ENCODE data around the gene SLC35E1.
A peak's percentile ranks its signal among the peaks of the same experiment; 100 is the strongest.

Gene SLC35E1

DNA sequence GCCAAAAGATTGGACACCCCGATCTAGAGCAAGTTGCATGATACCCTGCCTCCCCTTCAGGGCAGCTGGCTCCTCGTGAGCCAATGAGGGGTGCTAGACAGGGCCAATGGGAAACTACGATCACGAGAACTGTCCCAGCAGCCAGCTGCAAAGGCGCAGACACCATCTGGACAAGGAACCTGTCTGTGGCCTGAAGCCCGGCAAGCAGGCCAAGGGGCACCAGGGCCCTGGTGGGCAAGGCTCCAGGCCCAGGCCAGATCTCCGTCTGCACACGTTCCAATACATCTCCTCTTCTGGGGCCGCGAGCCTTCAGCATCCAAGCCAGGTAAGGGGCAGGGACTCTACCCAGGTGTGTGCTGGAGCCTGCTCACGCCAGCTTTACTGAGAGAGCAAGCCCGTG lies 35.6 kb upstream of the SLC35E1 start:
- no peak for DNase-seq (ENCODE audit: low read depth)
- TF ChIP-seq, protein P1, sequence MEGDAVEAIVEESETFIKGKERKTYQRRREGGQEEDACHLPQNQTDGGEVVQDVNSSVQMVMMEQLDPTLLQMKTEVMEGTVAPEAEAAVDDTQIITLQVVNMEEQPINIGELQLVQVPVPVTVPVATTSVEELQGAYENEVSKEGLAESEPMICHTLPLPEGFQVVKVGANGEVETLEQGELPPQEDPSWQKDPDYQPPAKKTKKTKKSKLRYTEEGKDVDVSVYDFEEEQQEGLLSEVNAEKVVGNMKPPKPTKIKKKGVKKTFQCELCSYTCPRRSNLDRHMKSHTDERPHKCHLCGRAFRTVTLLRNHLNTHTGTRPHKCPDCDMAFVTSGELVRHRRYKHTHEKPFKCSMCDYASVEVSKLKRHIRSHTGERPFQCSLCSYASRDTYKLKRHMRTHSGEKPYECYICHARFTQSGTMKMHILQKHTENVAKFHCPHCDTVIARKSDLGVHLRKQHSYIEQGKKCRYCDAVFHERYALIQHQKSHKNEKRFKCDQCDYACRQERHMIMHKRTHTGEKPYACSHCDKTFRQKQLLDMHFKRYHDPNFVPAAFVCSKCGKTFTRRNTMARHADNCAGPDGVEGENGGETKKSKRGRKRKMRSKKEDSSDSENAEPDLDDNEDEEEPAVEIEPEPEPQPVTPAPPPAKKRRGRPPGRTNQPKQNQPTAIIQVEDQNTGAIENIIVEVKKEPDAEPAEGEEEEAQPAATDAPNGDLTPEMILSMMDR (conservative IDR thresholded peaks at IDR 0.05; ENCODE audit: low read depth, low read length), result no peak
- H3K4me3 ChIP-seq (ENCODE audit: low read depth, low read length), result no peak overlapping the region

DNA sequence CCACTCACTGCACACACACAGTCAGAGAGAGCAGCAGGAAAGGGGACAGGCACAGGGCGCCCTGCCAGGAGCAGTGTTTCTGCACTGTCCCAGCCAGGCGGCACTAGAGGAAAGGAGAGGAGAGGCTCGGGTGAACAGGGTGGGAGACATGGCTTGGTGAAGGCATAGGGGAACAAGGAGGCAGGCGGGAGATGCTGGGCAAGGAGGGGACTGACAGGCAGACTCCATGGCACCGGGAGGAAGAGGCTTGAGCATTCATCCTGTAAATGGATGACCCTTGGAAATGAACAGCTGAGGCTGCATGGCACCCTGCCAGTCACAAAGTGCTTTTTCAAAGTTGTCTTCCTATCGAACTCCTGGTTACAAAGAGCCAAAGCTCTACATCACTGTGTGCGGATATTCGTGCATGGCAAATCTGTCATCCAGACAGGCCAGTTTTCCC lies 33.4 kb upstream of the SLC35E1 start:
- TF ChIP-seq, protein P1 (conservative IDR thresholded peaks at IDR 0.05; ENCODE audit: low read depth, low read length), result peak; percentile 22
- DNase-seq (ENCODE audit: low read depth), result no peak
- no peak overlapping the region for H3K4me3 ChIP-seq (ENCODE audit: low read depth, low read length)

DNA sequence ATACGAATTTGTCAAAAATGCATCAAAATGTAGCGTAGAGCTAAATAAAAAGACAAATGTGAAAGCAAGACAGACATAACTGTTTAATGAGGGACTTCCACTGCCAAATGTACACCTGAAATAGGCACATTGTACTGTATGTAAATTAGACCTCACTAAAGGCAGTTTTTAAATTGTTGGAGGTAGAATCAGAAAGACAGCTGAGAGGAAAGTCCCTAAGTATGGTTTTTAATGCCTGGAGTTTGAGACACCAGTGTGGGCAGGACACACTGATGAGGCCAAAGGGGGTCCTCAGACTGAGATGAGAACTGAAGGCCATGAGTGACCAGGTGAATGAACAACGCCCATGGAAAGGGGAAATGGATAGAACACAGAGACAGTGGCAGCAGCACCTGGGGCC lies 32.9 kb upstream of the SLC35E1 start:
- H3K4me3 ChIP-seq (ENCODE audit: low read depth, low read length), result no peak overlapping the region
- DNase-seq (ENCODE audit: low read depth), result no peak
- TF ChIP-seq, protein P1 (conservative IDR thresholded peaks at IDR 0.05; ENCODE audit: low read depth, low read length), result no peak

DNA sequence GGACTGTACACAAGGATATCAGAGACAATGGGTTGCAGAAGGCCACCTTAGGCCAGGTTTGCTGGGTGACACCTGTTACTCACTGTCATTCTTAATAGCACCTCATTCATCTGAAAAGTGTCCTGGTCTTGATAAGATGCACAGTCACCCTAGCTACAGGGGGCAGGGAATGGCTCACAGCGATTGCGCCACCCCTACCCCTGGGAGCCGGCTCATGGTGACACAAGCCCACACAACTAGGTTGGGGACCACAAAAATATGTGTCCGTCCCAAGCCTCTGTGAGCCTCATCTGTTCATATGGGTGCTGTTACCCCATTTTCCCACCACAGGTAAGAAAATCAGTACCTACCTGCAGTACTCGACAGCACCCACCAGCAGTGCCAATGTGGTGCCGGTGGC lies 32.4 kb upstream of the SLC35E1 start:
- DNase-seq (ENCODE audit: low read depth), result no peak
- TF ChIP-seq, protein P1 (conservative IDR thresholded peaks at IDR 0.05; ENCODE audit: low read depth, low read length), result no peak
- no peak overlapping the region for H3K4me3 ChIP-seq (ENCODE audit: low read depth, low read length)

DNA sequence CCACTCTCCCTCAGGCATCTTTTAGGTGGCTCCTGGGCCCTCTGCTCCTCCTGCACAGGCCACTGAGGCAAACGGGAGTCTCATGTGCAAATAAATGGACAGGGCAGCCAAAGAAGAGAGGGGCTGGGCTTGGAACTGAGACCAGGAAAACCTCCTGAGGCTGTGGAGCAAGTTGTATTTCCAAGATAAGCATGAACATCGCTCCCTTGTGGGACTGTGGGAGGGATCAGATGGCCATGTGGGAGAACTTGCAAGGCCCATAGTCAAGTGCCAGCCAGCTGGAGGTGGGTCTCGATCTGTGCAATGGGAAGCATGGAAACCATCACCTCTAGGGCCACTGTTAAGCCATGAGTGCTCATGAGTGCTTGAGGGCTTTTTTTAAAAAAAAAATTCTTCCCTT lies 30.9 kb upstream of the SLC35E1 start:
- TF ChIP-seq, protein P1 (conservative IDR thresholded peaks at IDR 0.05; ENCODE audit: low read depth, low read length), result no peak
- H3K4me3 ChIP-seq (ENCODE audit: low read depth, low read length), result no peak overlapping the region
- no peak for DNase-seq (ENCODE audit: low read depth)

DNA sequence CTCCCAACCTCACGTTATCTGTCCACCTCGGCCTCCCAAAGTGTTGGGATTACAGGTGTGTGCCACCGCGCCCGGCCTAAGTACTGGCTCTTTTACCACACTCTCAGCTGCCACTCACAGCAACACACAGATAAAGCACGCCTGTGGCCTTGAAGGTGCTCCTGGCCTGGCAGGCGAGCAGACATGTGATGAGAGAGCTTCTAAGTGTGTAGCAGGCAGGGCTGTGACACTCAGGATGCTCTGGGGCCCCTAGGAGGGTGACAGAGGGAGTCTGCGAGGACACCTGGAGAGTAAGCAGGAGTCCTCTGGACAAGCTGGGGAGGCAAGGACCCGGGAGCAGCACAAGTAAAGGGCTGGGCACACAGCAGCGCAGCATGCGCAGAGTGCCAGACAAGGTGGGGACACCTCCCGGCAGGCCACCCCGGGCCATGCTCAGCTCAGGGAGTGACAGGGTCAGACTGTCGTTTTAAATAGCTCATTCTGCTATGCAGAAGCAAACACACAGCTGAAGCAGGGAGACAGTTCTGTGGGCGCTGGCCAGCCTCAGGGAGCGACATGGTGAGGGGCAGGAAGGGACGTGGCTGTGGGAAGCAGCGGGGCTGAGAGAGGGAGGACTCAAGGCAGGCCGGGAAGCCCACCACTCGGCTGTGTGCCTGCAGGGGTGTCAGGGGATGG lies 29.3 kb upstream of the SLC35E1 start:
- DNase-seq (ENCODE audit: low read depth), result no peak
- TF ChIP-seq, protein P1 (conservative IDR thresholded peaks at IDR 0.05; ENCODE audit: low read depth, low read length), result no peak
- H3K4me3 ChIP-seq (ENCODE audit: low read depth, low read length), result no peak overlapping the region

DNA sequence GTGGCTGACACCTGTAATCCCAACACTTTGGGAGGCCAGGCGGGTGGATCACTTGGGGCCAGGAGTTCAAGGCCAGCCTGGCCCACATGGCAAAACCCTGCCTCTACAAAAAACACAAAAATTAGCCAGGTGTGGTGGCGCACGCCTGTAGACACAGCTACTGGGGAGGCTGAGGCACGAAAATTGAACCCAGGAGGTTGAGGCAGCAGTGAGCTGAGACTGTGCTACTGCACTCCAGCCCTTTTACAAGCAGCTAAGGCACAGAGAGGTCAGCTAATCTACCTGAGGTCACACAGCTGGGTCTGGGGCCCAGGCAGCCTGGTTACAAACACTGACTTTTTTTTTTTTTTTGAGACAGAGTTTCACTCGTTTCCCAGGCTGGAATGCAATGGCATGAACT lies 28.6 kb upstream of the SLC35E1 start:
- TF ChIP-seq, protein P1 (conservative IDR thresholded peaks at IDR 0.05; ENCODE audit: low read depth, low read length), result no peak
- no peak for DNase-seq (ENCODE audit: low read depth)
- no peak overlapping the region for H3K4me3 ChIP-seq (ENCODE audit: low read depth, low read length)
